Measurements from ENCODE around the gene PCDHGC4. TPM values are rescaled to one million over a fixed set of nuclear protein-coding genes. Genes with fewer than 3 reads are reported as not detected.

The PCDHGC4 gene
- total RNA-seq, 1 experiment from 2014 or later: 3.6 TPM

DNA sequence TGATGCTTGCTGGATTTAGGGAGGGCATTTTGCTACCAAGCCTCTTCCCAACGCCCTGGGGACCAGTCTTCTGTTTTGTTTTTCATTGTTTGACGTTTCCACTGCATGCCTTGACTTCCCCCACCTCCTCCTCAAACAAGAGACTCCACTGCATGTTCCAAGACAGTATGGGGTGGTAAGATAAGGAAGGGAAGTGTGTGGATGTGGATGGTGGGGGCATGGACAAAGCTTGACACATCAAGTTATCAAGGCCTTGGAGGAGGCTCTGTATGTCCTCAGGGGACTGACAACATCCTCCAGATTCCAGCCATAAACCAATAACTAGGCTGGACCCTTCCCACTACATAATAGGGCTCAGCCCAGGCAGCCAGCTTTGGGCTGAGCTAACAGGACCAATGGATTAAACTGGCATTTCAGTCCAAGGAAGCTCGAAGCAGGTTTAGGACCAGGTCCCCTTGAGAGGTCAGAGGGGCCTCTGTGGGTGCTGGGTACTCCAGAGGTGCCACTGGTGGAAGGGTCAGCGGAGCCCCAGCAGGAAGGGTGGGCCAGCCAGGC, 27.0 kb downstream of the PCDHGC4 start:
- H3K4me1 ChIP-seq (ENCODE audit: insufficient read depth, low read length, poor library complexity, severe bottlenecking): peaks cover 62% of the 10 kb centered on the region
- no peaks in the 10 kb centered on the region for H3K27me3 ChIP-seq (replicated peaks; ENCODE audit: insufficient read depth, low read depth, low read length, poor library complexity)
- TF ChIP-seq EZH2 (IDR thresholded peaks at IDR 0.05; ENCODE audit: borderline replicate concordance, low read depth, low read length, poor library complexity, severe bottlenecking): no peak
- TF ChIP-seq, protein P1, sequence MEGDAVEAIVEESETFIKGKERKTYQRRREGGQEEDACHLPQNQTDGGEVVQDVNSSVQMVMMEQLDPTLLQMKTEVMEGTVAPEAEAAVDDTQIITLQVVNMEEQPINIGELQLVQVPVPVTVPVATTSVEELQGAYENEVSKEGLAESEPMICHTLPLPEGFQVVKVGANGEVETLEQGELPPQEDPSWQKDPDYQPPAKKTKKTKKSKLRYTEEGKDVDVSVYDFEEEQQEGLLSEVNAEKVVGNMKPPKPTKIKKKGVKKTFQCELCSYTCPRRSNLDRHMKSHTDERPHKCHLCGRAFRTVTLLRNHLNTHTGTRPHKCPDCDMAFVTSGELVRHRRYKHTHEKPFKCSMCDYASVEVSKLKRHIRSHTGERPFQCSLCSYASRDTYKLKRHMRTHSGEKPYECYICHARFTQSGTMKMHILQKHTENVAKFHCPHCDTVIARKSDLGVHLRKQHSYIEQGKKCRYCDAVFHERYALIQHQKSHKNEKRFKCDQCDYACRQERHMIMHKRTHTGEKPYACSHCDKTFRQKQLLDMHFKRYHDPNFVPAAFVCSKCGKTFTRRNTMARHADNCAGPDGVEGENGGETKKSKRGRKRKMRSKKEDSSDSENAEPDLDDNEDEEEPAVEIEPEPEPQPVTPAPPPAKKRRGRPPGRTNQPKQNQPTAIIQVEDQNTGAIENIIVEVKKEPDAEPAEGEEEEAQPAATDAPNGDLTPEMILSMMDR (conservative IDR thresholded peaks at IDR 0.05; ENCODE audit: low read depth, low read length): no peak
- ChIA-PET CTCF (interaction anchor here (1.4 kb wide), 1 partner anchor 10 kb away, joined by 4 read pairs; no protein-coding TSS in a partner anchor), POLR2A (ENCODE audit: low non-redundant PET) (no interaction called here)
- H3K4me3 ChIP-seq (ENCODE audit: low read depth, low read length, poor library complexity, severe bottlenecking): no peak overlapping the region
- TSS peak; percentile 57 for BruUV-seq (replicated peaks)
- H3K9me3 ChIP-seq (ENCODE audit: low read depth, low read length, poor library complexity, severe bottlenecking): no peaks in the 10 kb centered on the region
- no peak for DNase-seq (ENCODE audit: low spot score)
- peak overlapping the region; percentile 92 for H3K27ac ChIP-seq (ENCODE audit: low read depth, low read length, poor library complexity, severe bottlenecking)
- intact Hi-C loops (cut with micrococcal nuclease; ENCODE audit: unreplicated experiment): loop anchor here (5.0 kb wide), 1 partner anchor 35 kb away; the partner anchor contains the start of gene PCDHGC3
- peaks cover 27% of the 10 kb centered on the region for H3K36me3 ChIP-seq (ENCODE audit: insufficient read depth, low read length, poor library complexity, severe bottlenecking)

DNA sequence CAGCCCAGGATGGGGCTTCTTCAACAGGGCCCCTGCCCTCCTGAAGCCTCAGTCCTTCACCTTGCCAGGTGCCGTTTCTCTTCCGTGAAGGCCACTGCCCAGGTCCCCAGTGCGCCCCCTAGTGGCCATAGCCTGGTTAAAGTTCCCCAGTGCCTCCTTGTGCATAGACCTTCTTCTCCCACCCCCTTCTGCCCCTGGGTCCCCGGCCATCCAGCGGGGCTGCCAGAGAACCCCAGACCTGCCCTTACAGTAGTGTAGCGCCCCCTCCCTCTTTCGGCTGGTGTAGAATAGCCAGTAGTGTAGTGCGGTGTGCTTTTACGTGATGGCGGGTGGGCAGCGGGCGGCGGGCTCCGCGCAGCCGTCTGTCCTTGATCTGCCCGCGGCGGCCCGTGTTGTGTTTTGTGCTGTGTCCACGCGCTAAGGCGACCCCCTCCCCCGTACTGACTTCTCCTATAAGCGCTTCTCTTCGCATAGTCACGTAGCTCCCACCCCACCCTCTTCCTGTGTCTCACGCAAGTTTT, 27.6 kb downstream of the PCDHGC4 start:
- Histone ChIP-seq H3K4me3 (ENCODE audit: low read depth, low read length, poor library complexity, severe bottlenecking) (peak overlapping the region; percentile 57), H3K4me1 (ENCODE audit: insufficient read depth, low read length, poor library complexity, severe bottlenecking) (peaks cover 56% of the 10 kb centered on the region), H3K9me3 (ENCODE audit: low read depth, low read length, poor library complexity, severe bottlenecking) (no peaks in the 10 kb centered on the region), H3K27me3 (replicated peaks; ENCODE audit: insufficient read depth, low read depth, low read length, poor library complexity) (no peaks in the 10 kb centered on the region), H3K36me3 (ENCODE audit: insufficient read depth, low read length, poor library complexity, severe bottlenecking) (peaks cover 28% of the 10 kb centered on the region), H3K27ac (ENCODE audit: low read depth, low read length, poor library complexity, severe bottlenecking) (peak overlapping the region; percentile 92)
- ChIA-PET POLR2A (ENCODE audit: low non-redundant PET) (no interaction called here), CTCF (interaction anchor here (0.6 to 2.2 kb wide), 7 partner anchors 9 to 377 kb away, joined by 3 to 11 read pairs (median 4); partner anchors contain the start of genes PCDHB14, PCDHB5, PCDHGA11 and PCDHGC3)
- intact Hi-C loops (cut with micrococcal nuclease; ENCODE audit: unreplicated experiment): loop anchor here (5.0 kb wide), 1 partner anchor 35 kb away; the partner anchor contains the start of gene PCDHGC3
- TF ChIP-seq EZH2 (IDR thresholded peaks at IDR 0.05; ENCODE audit: borderline replicate concordance, low read depth, low read length, poor library complexity, severe bottlenecking): no peak
- TF ChIP-seq, protein P1 (conservative IDR thresholded peaks at IDR 0.05; ENCODE audit: low read depth, low read length): peak; percentile 96
- BruUV-seq (replicated peaks): no TSS peak
- peak; percentile 87 for DNase-seq (ENCODE audit: low spot score)

DNA sequence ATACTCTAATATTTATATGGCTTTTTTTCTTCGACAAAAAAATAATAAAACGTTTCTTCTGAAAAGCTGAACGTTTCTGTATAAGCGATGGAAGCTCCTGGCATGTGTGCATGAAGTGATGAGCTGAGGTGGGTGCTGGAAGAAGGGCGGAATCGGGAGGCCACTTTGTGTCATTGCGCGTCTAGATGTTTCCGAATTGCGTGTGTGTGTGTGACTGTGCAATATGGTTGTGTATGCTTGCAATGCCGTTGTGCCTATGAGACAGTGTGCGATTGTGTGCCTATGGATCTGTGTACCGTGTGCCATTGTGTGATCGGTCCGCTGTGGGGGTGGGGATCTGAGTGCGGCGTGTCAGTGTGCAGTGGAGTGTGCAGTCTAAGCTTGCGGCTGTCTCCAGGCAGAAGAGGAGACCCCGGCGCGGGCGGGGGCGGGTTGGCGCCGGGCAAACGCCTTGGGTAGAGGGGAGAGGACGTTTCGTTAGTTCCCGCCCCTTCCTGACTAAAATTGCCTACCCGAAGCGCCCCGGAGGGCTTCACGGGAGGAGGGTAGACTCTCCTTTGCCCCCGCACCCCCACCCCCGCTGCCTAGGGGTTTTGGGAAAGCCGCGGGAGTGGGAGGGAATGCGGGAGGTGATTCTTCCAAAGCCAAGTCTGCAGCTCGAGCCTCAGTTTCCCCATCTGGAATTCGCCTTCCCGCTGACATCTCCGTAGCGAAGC, 28.2 kb downstream of the PCDHGC4 start:
- peaks cover 55% of the 10 kb centered on the region for H3K4me1 ChIP-seq (ENCODE audit: insufficient read depth, low read length, poor library complexity, severe bottlenecking)
- H3K36me3 ChIP-seq (ENCODE audit: insufficient read depth, low read length, poor library complexity, severe bottlenecking): peaks cover 32% of the 10 kb centered on the region
- BruUV-seq (replicated peaks): no TSS peak
- H3K27ac ChIP-seq (ENCODE audit: low read depth, low read length, poor library complexity, severe bottlenecking): peak overlapping the region; percentile 92
- H3K9me3 ChIP-seq (ENCODE audit: low read depth, low read length, poor library complexity, severe bottlenecking): no peaks in the 10 kb centered on the region
- ChIA-PET CTCF (interaction anchor here (0.6 to 2.2 kb wide), 10 partner anchors 9 to 378 kb away, joined by 3 to 11 read pairs (median 4); partner anchors contain the start of genes PCDHB14, PCDHB5, PCDHGA11 and PCDHGC3), POLR2A (ENCODE audit: low non-redundant PET) (interaction anchor here (0.6 to 1.0 kb wide), 2 partner anchors 12 to 473 kb away, joined by 3 read pairs; no protein-coding TSS in a partner anchor)
- TF ChIP-seq, protein P1 (conservative IDR thresholded peaks at IDR 0.05; ENCODE audit: low read depth, low read length): no peak
- no peak for TF ChIP-seq EZH2 (IDR thresholded peaks at IDR 0.05; ENCODE audit: borderline replicate concordance, low read depth, low read length, poor library complexity, severe bottlenecking)
- peak overlapping the region; percentile 57 for H3K4me3 ChIP-seq (ENCODE audit: low read depth, low read length, poor library complexity, severe bottlenecking)
- no peaks in the 10 kb centered on the region for H3K27me3 ChIP-seq (replicated peaks; ENCODE audit: insufficient read depth, low read depth, low read length, poor library complexity)
- DNase-seq (ENCODE audit: low spot score): peak; percentile 90
- intact Hi-C loops (cut with micrococcal nuclease; ENCODE audit: unreplicated experiment): loop anchor here (1.0 to 5.0 kb wide), 2 partner anchors 11 to 36 kb away; partner anchors contain the start of gene PCDHGC3

Data from A673 (cell line).